Stimulated activated CD4-positive, alpha-beta T cell treated with anti-CD3 and anti-CD28 coated beads, Interleukin-15, amount 100 ng/mL, for 1 hour (primary cell): ENCODE data around the gene OR4M1.
"Not testable (repeated sequence)": the region's sequence is repeated elsewhere in the genome, so short reads cannot be mapped to it uniquely, and the experiment has no call there.

Source experiments
- DNase-seq, 2 donors: peaks; one replicate each; pipeline ENCODE4 v3.0.0-alpha.2; 2020; ENCODE audit warnings: low read depth in 1 of 2, low spot score in 1 of 2

Gene OR4M1, protein sequence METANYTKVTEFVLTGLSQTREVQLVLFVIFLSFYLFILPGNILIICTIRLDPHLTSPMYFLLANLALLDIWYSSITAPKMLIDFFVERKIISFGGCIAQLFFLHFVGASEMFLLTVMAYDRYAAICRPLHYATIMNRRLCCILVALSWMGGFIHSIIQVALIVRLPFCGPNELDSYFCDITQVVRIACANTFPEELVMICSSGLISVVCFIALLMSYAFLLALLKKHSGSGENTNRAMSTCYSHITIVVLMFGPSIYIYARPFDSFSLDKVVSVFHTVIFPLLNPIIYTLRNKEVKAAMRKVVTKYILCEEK

DNA sequence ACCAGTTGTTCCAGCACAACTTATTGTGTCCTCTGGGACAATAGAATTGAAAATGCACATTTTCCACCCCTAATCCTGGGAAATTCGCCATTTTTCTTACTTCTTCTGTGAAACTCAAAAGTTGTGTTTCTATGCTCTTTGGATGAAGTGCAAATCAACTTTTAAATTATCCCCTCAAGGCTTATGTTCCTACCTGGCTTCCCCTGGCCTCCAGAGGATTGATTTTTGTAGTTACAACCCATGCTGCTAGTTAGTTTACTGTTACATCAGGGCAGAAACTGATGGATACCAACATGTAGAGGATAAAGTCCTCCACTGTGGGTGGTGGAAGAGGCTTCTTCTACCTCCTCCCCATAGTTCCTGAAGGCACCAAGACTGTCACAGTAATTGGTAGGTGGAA lies at the start of gene OR4M1:
TSS of gene OR4M1 (plus strand) at position 301 of the 400 bp plus-strand sequence. CDS start 6,819 bp downstream, outside the sequence.
- not testable (repeated sequence) for DNase-seq

GRCh38 chr14:19729359-19729758 lies 43.9 kb upstream of the OR4M1 start:
- DNase-seq: no peak

- DNase-seq: no peak
These were observed 43.5 kb upstream of the OR4M1 start for GRCh38 chr14:19729763-19730162.

GRCh38 chr14:19733893-19734292 lies 39.4 kb upstream of the OR4M1 start:
- not testable (repeated sequence) for DNase-seq

GRCh38 chr14:19743256-19743655 lies 30.0 kb upstream of the OR4M1 start, which contains the start of gene OR4Q3:
Gene OR4Q3, plus strand, starts transcription at chr14:19743571.
- no peak for DNase-seq

DNA sequence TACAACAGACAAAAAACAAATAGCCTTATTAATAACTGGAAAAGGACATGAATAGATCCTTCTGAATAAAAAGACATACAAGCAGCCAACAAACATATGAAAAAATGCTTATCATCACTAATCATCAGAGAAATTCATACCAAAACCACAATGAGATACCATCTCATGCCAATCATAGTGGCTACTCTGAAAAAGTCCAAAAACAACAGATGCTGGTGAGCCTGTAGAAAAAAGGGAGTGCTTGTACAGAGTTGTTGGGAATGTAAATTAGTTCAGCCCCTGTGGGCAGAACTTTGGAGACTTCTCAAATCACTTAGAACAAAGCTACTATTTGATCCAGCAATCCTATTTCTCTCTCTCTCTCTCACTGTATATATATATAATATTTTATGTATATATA lies 21.0 kb upstream of the OR4M1 start:
- not testable (repeated sequence) for DNase-seq

DNA sequence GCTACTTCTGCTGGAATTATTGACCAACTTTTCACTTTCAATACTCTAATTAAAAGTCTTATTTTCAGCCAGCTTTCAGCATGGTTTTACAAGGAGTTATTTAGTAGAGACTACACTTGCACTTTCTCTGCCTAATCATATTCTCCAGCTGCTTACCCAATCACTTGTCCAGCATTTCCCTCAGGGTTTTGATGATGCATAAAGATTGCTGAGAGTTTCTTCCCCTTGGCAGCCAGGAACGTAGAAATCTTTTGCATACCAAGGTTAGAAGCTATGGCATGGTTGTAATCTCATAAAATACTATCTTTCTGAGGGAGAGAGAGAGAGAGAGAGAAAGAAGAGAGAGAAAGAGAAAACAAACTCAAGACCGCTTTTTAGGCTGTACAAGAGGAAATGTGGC lies 19.1 kb upstream of the OR4M1 start:
- no peak for DNase-seq

- DNase-seq: not testable (repeated sequence)
These were observed 1.8 kb upstream of the OR4M1 start for GRCh38 chr14:19771491-19771890.

DNA sequence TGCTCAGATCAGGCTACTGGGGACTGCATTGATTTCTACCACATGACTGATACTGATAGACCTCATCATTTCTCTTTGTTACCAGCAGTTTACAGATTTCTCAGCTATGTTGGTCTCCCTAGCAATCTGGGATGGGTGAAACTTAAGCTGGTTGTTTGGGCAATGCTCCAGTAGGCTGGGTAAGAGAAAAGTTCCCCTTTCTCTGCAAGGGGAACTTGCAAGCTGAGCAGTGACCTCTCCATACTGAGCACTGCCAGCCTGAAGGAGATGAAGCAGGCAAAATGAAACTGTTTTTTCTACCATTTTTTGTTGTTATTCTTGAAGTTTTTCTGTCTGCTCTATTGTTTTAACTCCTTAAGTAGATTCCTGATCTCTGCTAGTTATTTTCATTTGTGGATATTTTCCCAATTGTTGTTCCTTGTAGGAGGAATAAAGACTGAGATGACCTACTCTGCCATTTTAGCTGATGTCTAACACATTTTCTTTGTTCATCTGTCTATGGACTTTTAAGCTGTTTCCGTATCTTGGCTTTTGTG lies 1.3 kb upstream of the OR4M1 start:
- no peak for DNase-seq

- DNase-seq: not testable (repeated sequence)
These were observed 850 bp upstream of the OR4M1 start for GRCh38 chr14:19772454-19772853.

DNA sequence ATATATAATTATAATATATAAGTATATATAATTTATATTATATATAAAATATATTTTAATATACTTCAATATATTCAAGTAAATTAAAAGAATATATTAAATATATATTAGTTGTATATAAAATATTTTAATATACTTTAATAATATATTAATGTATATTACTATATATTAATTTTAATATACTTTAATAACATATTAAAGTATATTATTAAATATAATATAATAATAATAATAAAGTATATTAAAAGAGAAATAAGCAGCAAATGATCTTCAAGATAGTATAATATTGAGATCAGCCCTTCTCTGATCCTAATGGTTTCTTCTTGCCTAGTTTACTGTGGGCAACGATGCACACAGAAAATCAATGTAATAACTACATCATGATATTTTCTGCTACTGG lies 2.3 kb downstream of the OR4M1 start:
- DNase-seq: no peak

DNA sequence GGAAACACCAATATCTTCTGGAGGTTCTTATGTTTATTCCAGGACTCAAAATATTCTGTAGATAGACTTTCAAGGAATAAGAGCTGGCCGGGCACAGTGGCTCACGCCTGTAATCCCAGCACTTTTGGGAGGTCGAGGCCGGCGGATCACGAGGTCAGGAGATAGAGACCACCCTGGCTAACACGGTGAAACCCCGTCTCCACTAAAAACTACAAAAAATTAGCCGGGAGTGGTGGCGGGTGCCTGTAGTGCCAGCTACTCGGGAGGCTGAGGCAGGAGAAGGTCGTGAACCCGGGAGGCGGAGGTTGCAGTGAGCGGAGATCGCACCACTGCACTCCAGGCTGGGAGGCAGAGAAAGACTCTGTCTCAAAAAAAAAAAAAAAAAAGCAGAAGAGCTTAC lies 12.5 kb downstream of the OR4M1 start:
- DNase-seq: not testable (repeated sequence)

- DNase-seq: not testable (repeated sequence)
These were observed 14.0 kb downstream of the OR4M1 start for GRCh38 chr14:19787318-19787717.

- DNase-seq: not testable (repeated sequence)
These were observed 14.8 kb downstream of the OR4M1 start for GRCh38 chr14:19788150-19788549.

- DNase-seq: not testable (repeated sequence)
These were observed 23.3 kb downstream of the OR4M1 start for GRCh38 chr14:19796520-19797108.

GRCh38 chr14:19799880-19800279 lies 26.6 kb downstream of the OR4M1 start:
- no peak for DNase-seq

DNA sequence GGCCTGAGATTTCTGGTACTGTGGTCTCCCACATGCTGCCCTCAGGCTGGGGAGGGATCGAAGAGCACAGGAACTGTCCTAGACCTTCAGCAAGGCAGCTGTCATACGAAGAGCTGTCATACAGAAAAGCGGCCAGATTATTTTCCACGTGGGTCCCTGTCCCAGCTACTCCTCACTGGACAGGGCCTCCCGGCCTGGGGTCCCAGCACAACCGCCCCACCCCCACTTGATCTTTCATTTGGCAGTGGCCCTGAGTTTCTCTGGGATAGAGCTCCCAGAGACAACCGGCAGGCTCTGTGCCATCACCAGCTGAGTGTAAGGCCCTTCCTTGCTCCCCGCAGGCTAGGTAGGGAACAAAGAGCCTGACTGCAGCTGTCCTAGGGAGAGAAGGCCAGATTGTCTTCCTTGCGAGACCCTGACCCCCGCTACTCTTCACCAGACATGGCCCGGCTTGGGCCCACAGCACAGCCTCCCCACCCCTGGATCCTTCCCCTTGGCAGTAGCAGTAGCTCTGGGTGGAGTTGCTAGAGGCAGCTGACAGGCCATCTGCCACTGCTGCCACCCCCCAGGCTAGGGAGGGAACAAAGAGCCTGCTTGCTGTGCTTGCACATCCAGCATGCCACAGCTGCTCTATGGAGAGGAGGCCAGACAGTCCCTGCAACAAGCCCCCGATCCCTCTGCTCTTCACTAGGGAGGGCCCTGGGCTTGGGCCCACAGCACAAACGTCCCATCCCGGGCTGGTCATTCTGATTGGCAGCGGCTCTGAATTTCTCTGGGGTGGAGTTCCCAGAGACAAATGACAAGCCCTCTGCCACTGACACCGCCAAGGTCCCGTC lies 27.2 kb downstream of the OR4M1 start:
- DNase-seq: no peak

DNA sequence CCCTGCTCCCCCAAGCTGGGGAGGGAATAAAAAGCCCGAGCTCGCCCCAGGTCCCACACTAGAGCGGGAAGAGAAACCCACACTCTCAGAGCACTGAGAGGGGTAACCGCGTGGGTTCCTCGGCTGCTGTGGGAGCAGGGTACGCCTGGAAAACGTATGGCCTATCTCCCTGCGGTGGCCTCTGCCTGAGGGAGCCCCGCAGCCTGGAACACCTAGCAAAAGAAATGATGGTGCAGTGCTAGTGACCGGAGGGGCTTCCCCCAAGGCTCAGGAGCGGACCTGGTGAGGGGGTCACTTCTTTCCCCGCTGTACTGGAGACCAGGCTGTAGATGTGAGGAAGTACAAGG lies 27.8 kb downstream of the OR4M1 start:
- no peak for DNase-seq

- not testable (repeated sequence) for DNase-seq
These were observed 30.2 kb downstream of the OR4M1 start, which contains the start of gene OR4N2 for GRCh38 chr14:19803470-19803869. Gene OR4N2, plus strand, starts transcription at chr14:19803770. Its CDS starts 23,679 bp downstream, at chr14:19827449.

GRCh38 chr14:19813171-19813920 lies 40.0 kb downstream of the OR4M1 start:
- not testable (repeated sequence) for DNase-seq

DNA sequence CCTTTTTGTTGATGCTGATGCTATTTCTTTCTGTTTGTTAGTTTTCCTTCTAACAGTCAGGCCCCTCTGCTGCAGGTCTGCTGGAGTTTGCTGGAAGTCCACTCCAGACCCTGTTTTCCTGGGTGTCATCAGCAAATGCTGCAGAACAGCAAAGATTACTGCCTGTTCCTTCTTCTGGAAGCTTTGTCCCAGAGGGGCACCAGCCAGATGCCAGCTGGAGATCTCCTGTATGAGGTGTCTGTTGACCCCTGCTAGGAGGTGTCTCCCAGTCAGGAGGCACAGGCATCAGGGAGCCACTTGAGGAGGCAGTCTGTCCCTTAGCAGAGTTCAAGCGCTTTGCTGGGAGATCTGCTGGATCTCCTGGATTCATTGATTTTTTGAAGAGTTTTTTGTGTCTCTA lies 46.6 kb downstream of the OR4M1 start:
- not testable (repeated sequence) for DNase-seq
